Muscle of back (tissue), 11 donors: ENCODE data around the gene FAM229B. TPM values are rescaled to one million over a fixed set of nuclear protein-coding genes. Genes with fewer than 3 reads are reported as not detected.

Experiments
- DNase-seq, 3 donors: peaks; one replicate each; pipeline versions ENCODE4 v3.0.0 to v3.0.0-alpha.2; 2013
- polyA plus RNA-seq, 10 donors: library from polyadenylated mRNA; unstranded; fragments of 120-200 nt; gene quantifications; one replicate each; pipeline ENCODE4 v1.2.1, GENCODE V29; 2013; ENCODE audit not compliant: insufficient read length in 10 of 10

FAM229B gene
- polyA plus RNA-seq, 10 donors, result 17.8 to 26.8 (median 22.1) TPM

DNA sequence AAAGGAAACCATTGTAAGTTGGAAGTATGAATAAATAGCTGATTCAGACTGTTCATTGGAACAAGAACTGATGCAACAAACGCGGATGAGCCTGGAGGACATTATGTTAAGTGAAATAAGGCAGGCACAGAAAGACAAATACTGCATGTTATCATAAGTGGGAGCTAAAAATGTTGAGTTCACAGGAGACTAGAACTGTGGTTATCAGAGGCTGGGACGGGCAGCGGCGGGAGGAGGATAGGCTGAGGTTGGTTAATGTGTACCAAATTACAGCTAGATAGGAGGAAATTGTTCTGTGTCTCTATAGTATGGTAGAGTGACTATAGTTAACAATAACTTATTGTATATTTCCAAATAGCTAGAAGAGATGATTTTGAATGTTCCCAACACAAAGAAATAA is 40.8 kb downstream of the FAM229B start:
- DNase-seq, result no peak

DNA sequence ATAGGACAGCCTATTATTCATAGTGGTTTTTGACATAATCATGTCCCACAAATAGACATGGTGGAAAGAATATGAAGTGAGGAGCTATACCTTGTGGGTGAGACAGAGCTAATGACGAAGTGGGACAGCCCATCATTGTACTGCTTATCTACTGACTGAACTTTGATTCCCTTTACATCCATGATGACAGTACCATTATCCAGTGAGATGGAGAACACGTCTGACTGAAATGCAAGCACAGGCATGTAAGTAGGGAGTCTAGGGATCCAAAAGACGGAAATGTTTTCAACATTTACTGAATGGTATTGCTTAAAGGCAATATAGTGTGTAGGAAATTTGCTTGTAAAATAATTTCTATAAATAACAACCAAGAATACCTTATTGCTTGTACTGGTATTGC is 43.5 kb downstream of the FAM229B start:
- no peak for DNase-seq

DNA sequence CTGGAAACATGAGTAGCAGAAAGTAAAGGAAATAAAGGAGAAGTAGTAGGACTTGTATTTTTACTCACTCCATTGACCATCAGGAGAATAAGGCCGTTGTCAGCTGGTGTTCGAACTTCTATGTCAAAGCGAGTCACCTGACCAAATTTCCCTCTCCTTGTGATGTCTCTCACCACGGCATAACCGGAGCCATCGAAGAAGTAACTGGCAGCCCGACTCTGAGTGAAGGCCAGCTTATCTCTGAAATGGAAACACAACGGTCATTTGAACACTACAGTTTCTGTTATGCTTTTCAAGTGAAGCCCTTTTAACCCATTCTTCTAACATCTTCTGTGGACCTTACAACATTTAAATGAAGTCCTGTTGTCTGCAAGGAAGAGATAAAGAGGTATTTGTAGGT is 51.7 kb downstream of the FAM229B start:
- no peak for DNase-seq

DNA sequence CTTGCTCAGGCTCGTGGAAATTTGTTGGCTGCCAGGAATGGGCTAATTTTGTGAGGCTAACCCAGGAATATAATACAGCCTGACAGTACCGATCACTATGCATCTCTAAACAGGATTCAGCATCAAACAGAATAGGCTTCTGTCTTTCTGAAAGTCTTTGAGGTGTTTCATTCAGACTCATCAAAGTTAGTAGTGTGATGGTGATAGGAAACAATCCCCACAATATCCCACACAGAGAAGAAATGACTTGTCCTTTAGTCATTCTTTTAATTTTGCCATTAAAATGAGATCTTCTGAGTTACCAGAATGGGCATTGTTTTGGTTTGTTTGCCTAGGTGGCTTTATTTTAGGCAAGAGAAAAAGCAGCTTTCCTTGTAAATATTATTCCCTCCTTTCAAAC is 54.3 kb downstream of the FAM229B start:
- no peak for DNase-seq

DNA sequence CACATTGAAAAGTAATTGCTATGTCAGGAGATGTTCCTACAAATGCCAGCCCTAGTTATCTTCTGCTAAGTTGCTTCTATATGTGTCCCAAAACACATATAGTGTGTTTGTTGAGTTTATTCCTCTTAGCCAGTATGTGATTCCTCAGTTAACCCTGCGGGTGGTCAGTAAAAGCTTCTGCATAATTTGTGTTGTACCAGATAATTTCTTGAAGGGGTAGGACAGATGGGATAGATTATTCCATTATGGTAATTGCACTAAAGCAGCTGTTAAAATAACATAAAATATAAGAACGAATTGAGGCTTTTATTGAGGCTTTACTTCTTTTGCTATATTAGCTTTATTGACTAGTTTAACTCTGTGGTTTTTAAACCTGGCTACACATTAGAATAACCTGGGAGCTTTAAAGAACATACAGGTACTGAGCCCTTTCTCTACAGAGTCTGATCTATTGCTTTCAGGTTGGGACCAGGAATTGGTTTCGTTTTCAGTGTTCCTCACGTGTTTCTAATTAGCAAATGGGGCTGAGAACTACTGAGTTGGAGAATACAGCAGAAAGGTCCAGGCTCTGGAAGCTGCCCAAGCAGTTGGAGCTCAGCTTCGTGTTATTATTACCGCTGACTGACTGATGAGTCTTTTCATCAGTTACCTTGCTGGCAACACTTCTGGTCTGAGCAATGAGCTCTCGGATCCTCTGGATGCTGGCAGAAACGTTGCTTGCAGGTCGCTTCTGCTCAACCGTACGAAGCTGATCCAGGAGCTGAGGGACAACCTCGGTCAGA is 56.9 kb downstream of the FAM229B start:
- peak in 2 of 3 donors; percentile 32 to 46 for DNase-seq

DNA sequence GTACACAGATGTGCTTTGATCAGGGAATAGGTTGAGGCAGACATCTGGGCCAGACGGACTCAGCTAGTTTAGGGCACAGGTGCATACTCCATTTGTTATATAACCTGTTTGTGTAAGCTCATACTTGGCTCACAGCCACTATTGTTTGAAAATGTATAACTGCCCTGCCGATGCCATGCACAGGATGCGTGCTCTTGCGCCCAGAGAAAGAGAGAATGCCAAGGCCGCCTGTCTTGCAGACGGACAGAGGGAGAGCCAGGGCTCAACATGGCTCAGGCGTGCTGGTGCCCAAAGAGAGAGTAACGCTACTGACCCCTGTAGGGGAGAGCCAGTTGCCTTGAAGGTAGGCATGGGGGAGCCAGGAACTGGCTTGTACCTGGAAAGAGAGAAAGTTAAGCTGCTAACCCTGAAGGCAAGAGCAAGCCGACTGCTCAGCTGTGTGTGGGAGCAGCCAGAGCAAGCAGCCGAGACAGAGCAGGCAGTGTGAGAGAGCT is 57.7 kb downstream of the FAM229B start:
- DNase-seq, result no peak

DNA sequence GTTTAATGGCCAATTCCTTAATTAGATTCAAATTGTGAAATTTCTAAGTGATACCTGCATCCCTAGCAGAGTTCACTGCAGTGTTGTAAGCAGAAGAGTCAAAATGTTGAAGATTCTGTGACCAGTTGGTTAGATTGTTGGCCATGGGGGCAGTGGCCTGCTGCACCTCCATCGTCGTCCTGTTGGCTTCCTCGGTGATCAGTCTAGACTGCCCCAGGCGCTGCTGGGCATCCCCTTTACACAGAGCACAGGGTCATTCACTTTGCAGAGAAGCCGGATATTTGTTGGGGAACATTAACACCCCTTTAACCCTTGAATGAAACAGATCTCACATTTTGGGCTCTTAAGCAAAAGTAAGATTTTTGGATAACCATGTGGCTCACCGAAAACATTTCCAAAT is 60.7 kb downstream of the FAM229B start:
- DNase-seq, result no peak

DNA sequence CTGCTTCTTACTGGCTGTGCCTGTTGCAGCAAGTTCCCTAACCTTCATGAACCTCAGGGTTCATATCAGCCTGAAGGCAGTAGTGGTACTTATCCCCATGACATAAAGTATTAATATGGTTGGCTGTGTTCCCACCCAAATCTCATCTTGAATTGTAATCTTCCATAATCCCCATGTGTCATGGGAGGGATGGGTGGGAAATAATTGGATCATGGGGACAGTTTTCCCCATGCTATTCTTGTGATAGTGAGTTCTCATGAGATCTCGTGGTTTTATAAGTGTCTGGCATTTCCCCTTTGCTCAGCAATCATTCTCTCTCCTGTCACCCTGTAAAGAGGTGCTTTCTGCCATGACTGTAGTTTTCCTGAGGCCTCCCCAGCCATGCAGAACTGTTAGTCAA is 61.8 kb downstream of the FAM229B start:
- no peak for DNase-seq

DNA sequence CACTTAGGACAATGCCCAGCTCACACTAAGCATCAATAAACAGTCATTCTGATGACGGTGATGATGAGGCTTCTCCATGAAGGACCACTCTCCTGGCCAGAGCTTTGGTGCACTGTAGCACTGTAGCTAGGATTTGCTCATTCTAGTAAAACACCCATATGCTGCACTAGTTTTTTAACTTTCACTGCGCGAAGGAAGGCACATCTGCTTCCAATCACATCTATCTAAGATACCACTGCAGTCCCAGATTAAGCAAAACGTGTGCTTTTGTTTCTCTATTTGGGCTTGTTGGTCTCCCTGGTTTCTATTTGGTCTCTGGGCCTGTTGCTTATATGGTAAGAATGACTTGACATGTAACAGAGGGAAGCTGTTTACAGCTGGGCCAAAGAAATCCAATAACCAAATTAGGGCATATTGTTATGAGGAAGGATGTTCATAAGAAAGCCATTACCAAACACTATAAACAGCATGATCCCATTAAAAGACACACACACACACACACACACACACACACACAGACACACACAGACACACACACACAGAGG is 62.4 kb downstream of the FAM229B start:
- peak; percentile 45 to 75 (median 75) for DNase-seq

DNA sequence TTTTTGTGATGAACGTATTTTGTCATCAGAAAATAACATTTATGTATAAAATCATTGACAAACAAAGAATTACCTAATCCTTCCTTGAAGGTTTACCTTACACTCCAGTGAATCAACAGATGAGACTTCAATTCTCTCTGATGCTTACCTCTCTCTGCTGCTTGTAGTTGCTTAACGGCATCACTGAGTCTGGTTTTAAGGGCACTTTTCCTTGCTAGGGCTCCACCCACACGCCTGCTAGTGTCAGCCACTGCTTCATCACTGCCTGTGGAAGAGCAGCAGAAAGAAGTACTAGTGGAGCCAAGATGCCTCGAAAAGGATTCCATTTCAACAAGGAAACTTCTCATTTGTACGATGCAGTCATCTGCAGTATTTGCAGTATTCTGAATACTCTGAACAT is 63.0 kb downstream of the FAM229B start:
- peak in 2 of 3 donors; percentile 23 to 43 for DNase-seq

Other genes starting within 250 kb of the FAM229B start
- 100 to 1,000 TPM; 119 to 184 (median 154) TPM for gene FYN, start 214.1 kb upstream of the FAM229B start, polyA plus RNA-seq
- gene CCN6, start 33.5 kb upstream of the FAM229B start, polyA plus RNA-seq, result under 1 TPM; 0.09 to 0.35 (median 0.18) TPM
- gene TUBE1, start 109 bp upstream of the FAM229B start, polyA plus RNA-seq, result 10 to 100 TPM; 10.8 to 35.0 (median 17.3) TPM
- gene LAMA4, start 167.0 kb downstream of the FAM229B start, polyA plus RNA-seq, result 100 to 1,000 TPM; 141 to 228 (median 158) TPM